ENCODE data around the gene ZFR. TPM values are rescaled to one million over a fixed set of nuclear protein-coding genes. Genes with fewer than 3 reads are reported as not detected.

ZFR gene
- total and polyA plus RNA-seq, 9 donors, result 54.0 to 85.9 (median 74.1) TPM

- TF ChIP-seq POLR2A (IDR thresholded peaks at IDR 0.05) (no peak), CTCF (IDR thresholded peaks at IDR 0.05) (no peak), EP300 (IDR thresholded peaks at IDR 0.05) (no peak)
- WGBS, 3 donors, result 88 to 92% (median 90%) methylated on average over 4 of the region's 4 CpGs
- no peaks in the 10 kb centered on the region for H3K27me3 ChIP-seq
- no peak overlapping the region for H3K4me3 ChIP-seq
- intact Hi-C loops (cut with DNase I), result no loop called here
- H3K36me3 ChIP-seq, result no peaks in the 10 kb centered on the region
- no peak overlapping the region for H3K27ac ChIP-seq
- H3K4me1 ChIP-seq (ENCODE audit: insufficient read depth), result no peaks in the 10 kb centered on the region
- no peak for DNase-seq
- H3K9me3 ChIP-seq, result no peaks in the 10 kb centered on the region
These were observed 83.6 kb downstream of the ZFR start for GRCh38 chr5:32360906-32361305.

GRCh38 chr5:32358611-32359010 is 85.9 kb downstream of the ZFR start:
- H3K36me3 ChIP-seq, result no peaks in the 10 kb centered on the region
- no peak overlapping the region for H3K27ac ChIP-seq
- no peaks in the 10 kb centered on the region for H3K4me1 ChIP-seq (ENCODE audit: insufficient read depth)
- intact Hi-C loops (cut with DNase I), result no loop called here
- no peak overlapping the region for H3K4me3 ChIP-seq
- no peaks in the 10 kb centered on the region for H3K9me3 ChIP-seq
- TF ChIP-seq EP300 (IDR thresholded peaks at IDR 0.05) (no peak), CTCF (IDR thresholded peaks at IDR 0.05) (no peak), POLR2A (IDR thresholded peaks at IDR 0.05) (no peak)
- DNase-seq, result no peak
- H3K27me3 ChIP-seq, result no peaks in the 10 kb centered on the region
- 82 to 93% (median 85%) methylated on average over 6 of the region's 6 CpGs for WGBS, 3 donors

DNA sequence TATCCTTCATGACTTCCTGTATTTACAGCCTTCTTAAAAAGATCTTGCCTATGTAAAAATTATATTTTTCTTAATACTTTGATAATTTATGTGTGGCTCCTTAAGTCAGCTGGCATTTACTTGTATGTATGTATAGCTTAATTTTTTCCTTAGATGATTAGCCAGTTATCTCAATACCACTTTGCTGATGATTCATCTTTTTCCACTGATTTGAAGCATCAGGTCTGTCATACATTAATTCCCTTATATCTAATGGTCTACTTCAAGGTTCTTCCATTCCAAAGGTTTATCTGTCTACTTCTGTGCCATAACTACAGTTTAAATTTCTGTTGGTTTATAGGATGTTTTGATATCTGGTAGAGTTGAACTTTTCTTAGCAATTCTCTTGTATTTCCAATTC is 86.9 kb downstream of the ZFR start:
- Histone ChIP-seq H3K4me1 (ENCODE audit: insufficient read depth) (no peaks in the 10 kb centered on the region), H3K4me3 (no peak overlapping the region), H3K27me3 (no peaks in the 10 kb centered on the region), H3K36me3 (no peaks in the 10 kb centered on the region), H3K9me3 (no peaks in the 10 kb centered on the region), H3K27ac (no peak overlapping the region)
- DNase-seq, result no peak
- TF ChIP-seq EP300 (IDR thresholded peaks at IDR 0.05), result no peak
- no peak for TF ChIP-seq POLR2A (IDR thresholded peaks at IDR 0.05)
- TF ChIP-seq CTCF (IDR thresholded peaks at IDR 0.05), result no peak
- intact Hi-C loops (cut with DNase I), result no loop called here

DNA sequence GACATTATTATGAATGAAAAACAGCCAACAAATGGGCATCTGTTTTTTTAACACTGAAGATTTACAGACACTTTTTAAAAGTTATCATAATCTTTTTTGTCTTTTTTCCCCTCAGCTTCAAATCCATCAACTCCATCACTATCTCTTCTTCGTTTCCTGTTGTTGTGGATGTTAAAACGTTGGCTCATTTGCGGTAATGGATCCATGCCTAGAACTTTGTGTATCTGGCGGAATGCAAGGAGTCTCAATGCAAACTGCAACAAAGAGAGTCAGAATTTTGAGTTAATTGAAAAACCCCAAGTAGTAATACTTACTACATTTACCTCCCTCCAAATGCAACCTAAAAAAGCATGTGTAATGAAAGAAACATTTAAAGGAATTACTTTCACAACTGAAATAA is 88.9 kb downstream of the ZFR start:
- 8 to 9% (median 9%) methylated on average over 4 of the region's 4 CpGs for WGBS, 3 donors
- Histone ChIP-seq H3K4me3 (no peak overlapping the region), H3K27ac (no peak overlapping the region), H3K27me3 (no peaks in the 10 kb centered on the region), H3K36me3 (no peaks in the 10 kb centered on the region), H3K4me1 (ENCODE audit: insufficient read depth) (no peaks in the 10 kb centered on the region), H3K9me3 (no peaks in the 10 kb centered on the region)
- intact Hi-C loops (cut with DNase I), result no loop called here
- TF ChIP-seq CTCF (IDR thresholded peaks at IDR 0.05) (no peak), POLR2A (IDR thresholded peaks at IDR 0.05) (no peak), EP300 (IDR thresholded peaks at IDR 0.05) (no peak)
- DNase-seq, result peak in 2 of 5 donors; percentile 30 to 37

- Histone ChIP-seq H3K36me3 (no peaks in the 10 kb centered on the region), H3K27ac (no peak overlapping the region), H3K4me3 (no peak overlapping the region), H3K27me3 (no peaks in the 10 kb centered on the region), H3K9me3 (no peaks in the 10 kb centered on the region), H3K4me1 (ENCODE audit: insufficient read depth) (no peaks in the 10 kb centered on the region)
- intact Hi-C loops (cut with DNase I), result no loop called here
- no peak for DNase-seq
- TF ChIP-seq POLR2A (IDR thresholded peaks at IDR 0.05), result no peak
- TF ChIP-seq CTCF (IDR thresholded peaks at IDR 0.05), result no peak
- WGBS, 3 donors, result 85 to 92% (median 88%) methylated on average over 9 of the region's 9 CpGs
These were observed 91.1 kb downstream of the ZFR start for GRCh38 chr5:32353420-32353819.

Measured in ovary (tissue), 9 donors.